Suprapubic skin (tissue), 4 donors: Measurements from ENCODE around the gene INTS14.

Experiments used
- CTCF ChIP-seq, 2 donors: fragments of 200-600 bp in 1 of 2; fragments of 450-650 bp in 1 of 2; sonication (generic) in 1 of 2; IDR thresholded peaks; one replicate each; pipeline ENCODE4 v1.5.1; 2016 to 2019; ENCODE audit warnings: antibody characterized with exemption in 2 of 2, mild to moderate bottlenecking in 1 of 2, moderate library complexity in 1 of 2
- EP300 ChIP-seq: sonication (generic); formaldehyde crosslinking; IDR thresholded peaks from one replicate; pipeline ENCODE4 v1.6.1; 2017; ENCODE audit warnings: antibody characterized with exemption
- POLR2A ChIP-seq, 2 donors: fragments of 450-650 bp; IDR thresholded peaks; one replicate each; pipeline ENCODE4 v1.6.1; 2017; ENCODE audit warnings: antibody characterized with exemption in 2 of 2, mild to moderate bottlenecking in 2 of 2, moderate library complexity in 2 of 2
- POLR2AphosphoS5 ChIP-seq, 3 donors: sonication (generic); formaldehyde crosslinking; IDR thresholded peaks; one replicate each; pipeline ENCODE4 v1.6.1; 2017; ENCODE audit warnings: antibody characterized with exemption in 3 of 3

GRCh38 chr15:65612949-65613744 lies 2.2 kb upstream of the INTS14 start:
- no peak for TF ChIP-seq CTCF (IDR thresholded peaks at IDR 0.05)
- TF ChIP-seq POLR2A (IDR thresholded peaks at IDR 0.05) = no peak
- no peak for TF ChIP-seq POLR2AphosphoS5 (IDR thresholded peaks at IDR 0.05)
- no peak for TF ChIP-seq EP300
